Subcutaneous abdominal adipose tissue (tissue), 5 donors: ENCODE data around the gene GAA.
"Not testable (repeated sequence)": the region's sequence is repeated elsewhere in the genome, so short reads cannot be mapped to it uniquely, and the experiment has no call there.

Experiments used
- H3K27ac ChIP-seq: one replicate; pipeline ENCODE4 v1.7.0; 2013; ENCODE audit warnings: low read depth, mild to moderate bottlenecking, inconsistent platforms, low read length, moderate library complexity
- H3K27me3 ChIP-seq, 5 donors: one replicate each; pipeline ENCODE4 v1.7.0; 2013; ENCODE audit warnings: low read length in 5 of 5, inconsistent platforms in 1 of 5; ENCODE audit not compliant: control insufficient read depth in 5 of 5, insufficient read depth in 4 of 5
- H3K36me3 ChIP-seq, 5 donors: one replicate each; pipeline ENCODE4 v1.7.0; 2013; ENCODE audit warnings: low read length in 5 of 5; ENCODE audit not compliant: control insufficient read depth in 5 of 5, insufficient read depth in 5 of 5
- H3K4me1 ChIP-seq, 5 donors: one replicate each; pipeline ENCODE4 v1.7.0; 2013; ENCODE audit warnings: low read length in 5 of 5, mild to moderate bottlenecking in 3 of 5, moderate library complexity in 1 of 5; ENCODE audit not compliant: control insufficient read depth in 5 of 5, insufficient read depth in 5 of 5
- H3K4me3 ChIP-seq, 5 donors: one replicate each; pipeline ENCODE4 v1.7.0; 2013; ENCODE audit warnings: low read length in 5 of 5, low read depth in 1 of 5
- H3K9ac ChIP-seq, 5 donors: one replicate each; pipeline ENCODE4 v1.7.0; 2013; ENCODE audit warnings: low read length in 5 of 5, mild to moderate bottlenecking in 4 of 5, moderate library complexity in 3 of 5
- H3K9me3 ChIP-seq, 5 donors: one replicate each; pipeline ENCODE4 v1.7.0; 2013; ENCODE audit warnings: low read length in 5 of 5; ENCODE audit not compliant: control insufficient read depth in 5 of 5
- donor health status: healthy.
- donor health status: healthy.
- donor health status: healthy.
- donor health status: healthy.
- donor health status: healthy.

GAA gene

GRCh38 chr17:80154166-80154565, 52.8 kb downstream of the GAA start:
- no peak overlapping the region for H3K9ac ChIP-seq
- no peak overlapping the region for H3K27ac ChIP-seq
- peaks cover 0 to 4% (median 0%) of the 10 kb centered on the region in 5 donors for H3K9me3 ChIP-seq
- no peaks in the 10 kb centered on the region for H3K36me3 ChIP-seq
- no peak overlapping the region for H3K4me3 ChIP-seq
- no peaks in the 10 kb centered on the region for H3K27me3 ChIP-seq
- H3K4me1 ChIP-seq: no peaks in the 10 kb centered on the region

GRCh38 chr17:80155600-80155999, 54.2 kb downstream of the GAA start:
- H3K27me3 ChIP-seq, H3K9me3 ChIP-seq, H3K4me1 ChIP-seq, H3K9ac ChIP-seq, H3K36me3 ChIP-seq, H3K4me3 ChIP-seq, H3K27ac ChIP-seq: not testable (repeated sequence)

DNA sequence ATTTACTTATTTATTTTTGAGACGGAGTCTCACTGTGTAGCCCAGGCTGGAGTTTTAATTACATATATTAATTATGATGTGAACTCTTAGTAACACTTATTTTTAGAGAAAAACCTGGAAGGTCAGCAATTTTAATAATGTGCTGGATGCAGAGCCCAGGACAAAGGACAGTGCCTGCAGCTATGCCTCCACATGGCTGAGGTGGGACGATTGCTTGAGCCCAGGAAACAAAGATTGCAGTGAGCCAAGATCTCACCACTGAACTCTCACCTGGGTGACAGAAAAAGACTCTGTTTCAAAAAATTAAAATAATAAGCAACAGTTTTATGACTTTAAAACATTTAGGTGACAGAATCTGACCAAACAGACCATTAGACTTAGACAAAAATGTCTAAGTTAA, 57.5 kb downstream of the GAA start:
- Histone ChIP-seq H3K4me3 (no peak overlapping the region), H3K9me3 (peaks cover 0 to 4% (median 0%) of the 10 kb centered on the region in 5 donors), H3K9ac (no peak overlapping the region), H3K27me3 (peaks cover 0 to 15% (median 9%) of the 10 kb centered on the region in 5 donors), H3K27ac (no peak overlapping the region), H3K36me3 (no peaks in the 10 kb centered on the region), H3K4me1 (peaks cover 0 to 3% (median 0%) of the 10 kb centered on the region in 5 donors)

DNA sequence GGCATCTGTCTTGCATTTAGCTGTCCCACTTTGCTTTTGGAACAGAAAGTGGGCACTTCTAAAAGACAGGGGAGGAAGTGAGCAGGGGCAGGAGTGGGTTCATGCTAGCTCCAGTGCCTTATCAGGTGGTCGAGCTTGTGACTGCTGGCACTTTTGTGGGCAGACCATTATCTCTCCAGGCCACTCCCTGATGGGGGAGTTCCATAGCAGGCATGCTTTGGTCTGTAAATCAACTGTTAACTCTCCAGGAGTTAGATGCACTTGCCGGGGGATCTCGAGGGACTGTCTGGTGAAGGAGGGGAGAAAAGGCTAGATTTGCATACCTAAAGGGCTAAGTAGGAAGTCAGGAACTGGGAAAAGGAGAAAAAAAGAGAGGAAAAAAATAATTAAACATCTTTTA, 59.2 kb downstream of the GAA start:
- Histone ChIP-seq H3K9me3 (peaks cover 0 to 4% (median 0%) of the 10 kb centered on the region in 5 donors), H3K9ac (no peak overlapping the region), H3K4me3 (no peak overlapping the region), H3K36me3 (no peaks in the 10 kb centered on the region), H3K27ac (no peak overlapping the region), H3K4me1 (peaks cover 0 to 3% (median 0%) of the 10 kb centered on the region in 5 donors), H3K27me3 (peaks cover 0 to 15% (median 9%) of the 10 kb centered on the region in 5 donors)

GRCh38 chr17:80163336-80163735, 62.0 kb downstream of the GAA start:
- peaks cover 0 to 3% (median 0%) of the 10 kb centered on the region in 5 donors for H3K4me1 ChIP-seq
- H3K9ac ChIP-seq: no peak overlapping the region
- no peaks in the 10 kb centered on the region for H3K9me3 ChIP-seq
- no peak overlapping the region for H3K27ac ChIP-seq
- no peak overlapping the region for H3K4me3 ChIP-seq
- peaks cover 0 to 15% (median 9%) of the 10 kb centered on the region in 5 donors for H3K27me3 ChIP-seq
- no peaks in the 10 kb centered on the region for H3K36me3 ChIP-seq

DNA sequence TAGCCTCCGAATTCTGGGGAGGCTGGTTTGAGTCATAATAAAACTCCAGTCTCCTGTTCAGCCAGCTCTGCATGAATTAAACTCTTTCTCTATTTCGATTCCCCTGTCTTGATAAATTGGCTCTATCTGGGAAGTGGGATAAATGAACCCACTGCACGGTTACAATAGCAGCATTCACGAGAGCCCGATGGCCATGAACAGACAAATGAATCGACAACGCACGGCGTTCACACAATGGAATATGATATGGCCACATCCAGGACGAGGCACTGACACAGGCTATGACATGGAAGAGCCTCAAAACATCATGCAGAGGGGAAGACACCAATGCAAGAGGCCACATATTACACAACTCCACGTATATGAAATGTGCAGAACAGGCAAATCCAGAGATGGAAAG, 62.8 kb downstream of the GAA start:
- Histone ChIP-seq H3K27ac (no peak overlapping the region), H3K9ac (no peak overlapping the region), H3K9me3 (no peaks in the 10 kb centered on the region), H3K4me3 (no peak overlapping the region), H3K4me1 (peaks cover 0 to 3% (median 0%) of the 10 kb centered on the region in 5 donors), H3K36me3 (no peaks in the 10 kb centered on the region), H3K27me3 (peaks cover 0 to 15% (median 9%) of the 10 kb centered on the region in 5 donors)

DNA sequence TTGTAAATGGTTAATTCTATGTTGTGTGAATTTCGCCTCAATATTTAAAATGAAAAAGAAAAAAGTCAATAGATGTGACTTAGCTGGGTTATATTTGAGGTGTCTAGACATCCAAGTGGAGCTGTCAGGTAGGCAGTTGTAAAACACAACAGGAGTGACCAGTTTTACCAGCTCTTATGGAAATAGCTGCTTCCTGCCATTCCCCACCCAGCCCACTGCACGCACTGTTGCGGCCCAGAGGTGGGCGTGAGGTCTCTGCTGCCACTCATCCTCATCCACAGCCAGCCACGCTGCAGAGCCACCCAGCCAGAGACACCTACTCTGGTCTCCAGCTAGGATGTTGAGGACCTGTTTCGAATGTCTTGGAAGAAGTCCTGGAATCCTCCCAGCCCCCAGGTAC, 65.1 kb downstream of the GAA start:
- H3K9me3 ChIP-seq: no peaks in the 10 kb centered on the region
- H3K4me3 ChIP-seq: no peak overlapping the region
- H3K4me1 ChIP-seq: no peaks in the 10 kb centered on the region
- no peak overlapping the region for H3K27ac ChIP-seq
- H3K36me3 ChIP-seq: no peaks in the 10 kb centered on the region
- peaks cover 0 to 6% (median under 1%) of the 10 kb centered on the region in 5 donors for H3K27me3 ChIP-seq
- no peak overlapping the region for H3K9ac ChIP-seq

DNA sequence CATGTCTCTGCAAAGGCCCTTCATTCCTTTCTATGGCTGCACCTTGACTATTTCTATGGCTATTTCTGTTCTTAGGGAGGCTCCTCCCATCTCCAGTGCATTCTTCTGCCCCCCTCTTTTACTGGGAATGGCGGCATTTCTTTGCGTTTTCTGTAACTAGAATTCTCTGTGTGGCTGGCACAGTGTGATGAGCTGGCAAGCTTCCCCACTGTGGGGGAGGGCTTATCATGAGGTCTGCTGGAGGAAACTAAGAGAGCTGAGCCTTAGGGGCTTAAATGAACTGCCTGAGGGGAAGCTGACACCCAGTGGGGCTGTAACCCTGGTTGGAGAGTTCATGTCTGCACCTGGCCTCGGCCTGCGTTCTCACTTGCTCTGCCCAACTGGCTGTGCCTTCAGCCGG, 67.0 kb downstream of the GAA start:
- Histone ChIP-seq H3K4me3 (no peak overlapping the region), H3K27me3 (peaks cover 0 to 3% (median 0%) of the 10 kb centered on the region in 5 donors), H3K9me3 (no peaks in the 10 kb centered on the region), H3K36me3 (no peaks in the 10 kb centered on the region), H3K27ac (no peak overlapping the region), H3K9ac (no peak overlapping the region), H3K4me1 (no peaks in the 10 kb centered on the region)

GRCh38 chr17:80169107-80169506, 67.7 kb downstream of the GAA start:
- no peak overlapping the region for H3K27ac ChIP-seq
- no peaks in the 10 kb centered on the region for H3K9me3 ChIP-seq
- H3K9ac ChIP-seq: no peak overlapping the region
- H3K27me3 ChIP-seq: peaks cover 0 to 3% (median 0%) of the 10 kb centered on the region in 5 donors
- H3K4me3 ChIP-seq: no peak overlapping the region
- no peaks in the 10 kb centered on the region for H3K36me3 ChIP-seq
- no peaks in the 10 kb centered on the region for H3K4me1 ChIP-seq
